Measurements from ENCODE around the gene PKN2.
"Not testable (repeated sequence)": the region's sequence is repeated elsewhere in the genome, so short reads cannot be mapped to it uniquely, and the experiment has no call there.

The PKN2 gene

DNA sequence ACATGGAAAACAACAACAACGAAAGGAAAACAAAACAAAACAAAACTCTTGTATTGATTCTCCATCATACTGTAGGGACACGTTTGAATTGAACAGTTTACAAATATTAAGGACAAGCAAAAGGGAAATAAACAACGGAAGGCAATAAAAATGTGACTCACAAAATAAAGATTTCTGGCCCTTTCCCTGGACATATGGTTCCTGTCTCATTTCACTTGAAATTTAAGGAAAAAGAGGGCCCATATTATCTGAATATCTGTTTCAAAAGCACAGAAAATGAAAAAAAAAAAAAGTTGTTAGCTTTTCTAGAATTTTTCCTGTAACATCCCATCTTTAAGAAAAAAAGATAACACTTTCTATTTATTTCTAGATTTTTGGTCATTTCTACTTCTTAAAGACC lies 3.6 kb upstream of the PKN2 start:
- DNase-seq (ENCODE audit: low spot score), result no peak

DNA sequence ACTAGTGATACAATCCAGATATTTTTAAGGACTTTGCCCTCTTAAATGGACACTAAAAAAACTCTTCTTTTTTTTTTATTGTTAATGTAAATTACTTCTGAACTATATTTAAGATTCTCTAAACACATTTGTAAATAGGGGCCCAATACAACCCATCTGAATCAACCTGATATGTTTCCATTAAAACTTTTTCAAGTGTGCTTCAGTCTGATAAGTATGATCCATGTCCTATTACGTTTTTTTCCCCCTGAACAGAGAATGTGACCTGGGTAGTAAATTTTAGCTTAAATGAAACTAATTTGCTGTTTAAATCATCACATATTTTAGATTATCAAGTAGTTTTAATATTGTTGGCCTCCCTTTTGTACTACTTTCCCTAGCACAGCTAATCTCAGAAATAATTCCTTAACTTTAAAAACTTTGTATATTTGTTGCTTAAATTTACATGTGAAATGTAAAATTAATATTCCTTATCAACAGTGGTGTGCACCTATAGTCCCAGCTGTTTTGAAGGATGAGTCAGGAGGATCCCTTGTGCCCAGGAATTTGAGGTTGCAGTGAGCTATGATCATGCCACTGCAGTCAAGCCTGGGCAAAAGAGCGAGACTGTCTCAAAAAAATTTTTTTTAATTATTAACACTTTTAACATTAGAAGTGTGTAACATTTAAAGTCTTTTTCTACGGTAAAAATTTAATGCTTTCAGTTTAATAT lies 3.0 kb upstream of the PKN2 start:
- peak; percentile 70 for DNase-seq (ENCODE audit: low spot score)

DNA sequence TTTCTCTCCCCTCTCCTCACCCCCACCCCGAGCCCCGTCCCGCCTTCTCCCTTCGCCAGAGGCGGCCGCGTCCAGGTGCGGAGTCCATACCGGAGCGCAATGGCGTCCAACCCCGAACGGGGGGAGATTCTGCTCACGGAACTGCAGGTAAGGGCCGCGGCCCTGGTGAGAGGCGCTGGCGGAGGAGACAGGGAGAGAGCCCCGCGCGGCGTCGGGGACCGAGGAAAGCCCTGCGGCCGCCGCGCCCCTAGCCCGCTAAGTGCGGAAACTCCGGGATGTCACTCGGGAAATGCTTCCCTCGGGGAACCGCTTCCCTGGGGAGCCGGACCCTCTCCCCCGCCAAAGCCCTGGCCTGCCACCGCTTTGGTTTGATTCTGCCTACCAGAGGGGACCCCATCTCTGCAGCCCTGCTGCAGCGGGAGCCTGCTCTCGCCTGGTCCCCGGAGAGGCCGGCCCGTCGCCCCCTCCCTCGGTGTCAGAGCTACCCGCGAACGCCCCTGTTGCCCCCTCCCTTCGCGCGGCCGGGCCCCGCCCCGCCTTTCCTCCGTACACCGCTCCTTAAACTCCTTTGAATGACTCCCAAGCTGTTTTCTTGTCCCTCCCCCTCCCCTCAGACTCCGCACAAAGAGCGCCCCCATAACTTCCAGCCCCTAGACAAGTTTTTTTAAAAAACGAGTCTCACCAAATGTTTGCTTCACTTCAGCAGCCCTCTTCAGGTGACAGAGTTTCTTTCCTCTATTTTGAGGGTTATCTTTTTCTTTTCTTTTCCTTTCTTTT lies 597 bp downstream of the PKN2 start:
- peak; percentile 49 for DNase-seq (ENCODE audit: low spot score)

DNA sequence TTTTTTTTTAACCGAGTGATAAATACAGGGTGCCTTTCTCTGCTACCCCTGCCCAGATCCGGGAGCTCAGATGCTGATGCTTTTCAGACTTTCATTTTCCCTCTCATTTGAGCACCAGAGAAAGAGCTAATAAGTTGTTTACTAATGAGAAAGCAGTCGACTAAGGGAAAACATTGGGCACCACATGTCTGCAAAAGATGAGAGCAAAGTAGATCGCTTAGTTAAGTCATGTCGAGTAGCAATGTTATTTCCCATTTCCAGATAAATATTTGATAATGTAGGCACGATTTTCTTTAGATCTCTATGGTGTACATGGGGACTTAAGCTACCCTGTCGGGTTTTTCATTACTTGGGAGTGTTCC lies 1.2 kb downstream of the PKN2 start:
- DNase-seq (ENCODE audit: low spot score), result peak; percentile 36

DNA sequence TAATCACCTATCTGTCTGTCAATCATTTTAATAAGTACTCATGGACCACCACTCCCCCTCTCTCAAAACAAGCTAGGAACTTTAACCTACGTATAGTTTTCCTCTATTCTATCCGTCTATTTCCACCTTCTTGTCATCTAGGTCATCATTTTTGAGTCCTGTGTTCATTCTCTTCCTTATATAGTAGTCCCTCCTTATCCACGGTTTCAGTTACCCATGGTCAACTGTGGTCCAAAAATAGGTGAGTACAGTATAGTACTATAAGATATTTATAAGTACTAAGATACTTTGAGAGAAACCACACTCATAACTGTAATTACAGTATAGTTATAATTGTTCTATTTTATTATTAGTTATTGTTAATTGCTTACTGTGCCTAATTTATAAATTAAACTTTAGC lies 7.5 kb downstream of the PKN2 start:
- DNase-seq (ENCODE audit: low spot score), result no peak

DNA sequence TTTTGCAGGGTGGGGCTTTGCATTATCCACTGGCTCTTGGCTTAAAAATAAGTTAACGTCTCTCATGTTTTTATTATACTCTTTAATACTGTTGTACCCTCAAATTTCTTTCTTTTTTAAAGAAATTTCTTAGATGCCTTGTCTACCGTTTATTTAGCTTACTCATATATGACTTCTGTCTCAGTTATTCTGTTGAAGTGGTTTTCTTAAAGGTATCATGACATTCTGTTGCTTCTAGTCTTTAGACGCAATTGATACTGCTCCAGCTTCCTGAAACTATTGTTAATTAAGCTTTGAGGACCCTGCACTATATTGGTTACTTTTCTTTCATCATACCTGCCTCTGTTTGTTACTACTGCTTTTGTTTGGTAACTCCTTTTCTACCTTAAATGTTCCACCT lies 11.7 kb downstream of the PKN2 start:
- DNase-seq (ENCODE audit: low spot score), result no peak

DNA sequence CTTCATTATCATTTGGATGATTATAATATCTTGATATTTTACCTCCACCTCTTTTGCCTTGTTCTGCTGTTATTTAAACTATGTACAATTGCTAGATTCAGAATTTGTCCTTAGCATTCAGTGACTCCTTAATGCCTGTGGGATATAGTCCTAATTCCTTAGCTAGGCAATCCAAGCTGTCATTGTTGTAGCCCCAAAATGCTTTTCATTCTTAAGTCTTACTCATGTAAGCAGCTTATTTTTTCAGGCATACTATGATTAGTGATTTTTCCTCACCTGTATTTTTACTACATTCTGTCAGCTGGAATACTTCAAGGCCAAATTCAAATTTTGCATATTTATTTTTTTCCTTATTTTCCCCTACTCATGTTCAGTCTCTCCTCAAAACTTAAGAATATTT lies 13.4 kb downstream of the PKN2 start:
- DNase-seq (ENCODE audit: low spot score), result no peak

DNA sequence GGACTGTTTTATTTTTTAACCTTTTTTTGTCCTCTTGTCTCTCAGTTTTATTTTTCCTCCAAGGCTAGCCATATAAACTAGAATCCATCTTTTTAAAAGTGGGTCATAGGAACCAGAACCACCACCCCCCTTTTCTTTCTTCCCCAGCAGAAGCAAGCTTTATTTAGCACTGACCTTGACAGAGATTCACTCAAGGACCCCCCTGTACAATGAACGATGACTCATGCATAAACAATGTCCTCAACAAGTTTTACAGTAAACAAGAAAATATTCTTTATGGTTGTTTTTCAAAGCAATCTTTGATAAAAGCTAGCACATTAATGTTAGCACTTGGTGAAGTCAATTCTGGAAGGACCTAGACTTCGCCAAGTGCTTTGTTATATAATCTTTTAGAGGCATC lies 14.1 kb downstream of the PKN2 start:
- no peak for DNase-seq (ENCODE audit: low spot score)

DNA sequence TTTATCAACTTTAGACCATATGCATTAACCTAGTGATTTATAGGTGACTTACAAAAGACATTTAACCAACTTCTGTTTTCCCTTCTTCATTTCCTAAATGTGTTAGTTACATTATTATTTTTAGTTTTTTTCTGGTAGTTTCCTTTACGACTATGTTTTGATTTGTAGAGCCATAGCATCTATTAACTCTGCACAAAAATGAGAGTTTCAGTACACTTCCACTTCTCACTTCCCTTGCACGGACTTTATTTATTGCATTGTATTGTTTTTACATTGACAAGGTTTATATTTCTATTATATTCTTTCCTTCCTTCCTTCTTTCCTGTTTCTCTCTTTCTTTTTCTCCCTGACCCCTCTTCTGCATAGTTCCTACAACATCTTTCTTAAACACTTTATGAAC lies 14.7 kb downstream of the PKN2 start:
- no peak for DNase-seq (ENCODE audit: low spot score)

DNA sequence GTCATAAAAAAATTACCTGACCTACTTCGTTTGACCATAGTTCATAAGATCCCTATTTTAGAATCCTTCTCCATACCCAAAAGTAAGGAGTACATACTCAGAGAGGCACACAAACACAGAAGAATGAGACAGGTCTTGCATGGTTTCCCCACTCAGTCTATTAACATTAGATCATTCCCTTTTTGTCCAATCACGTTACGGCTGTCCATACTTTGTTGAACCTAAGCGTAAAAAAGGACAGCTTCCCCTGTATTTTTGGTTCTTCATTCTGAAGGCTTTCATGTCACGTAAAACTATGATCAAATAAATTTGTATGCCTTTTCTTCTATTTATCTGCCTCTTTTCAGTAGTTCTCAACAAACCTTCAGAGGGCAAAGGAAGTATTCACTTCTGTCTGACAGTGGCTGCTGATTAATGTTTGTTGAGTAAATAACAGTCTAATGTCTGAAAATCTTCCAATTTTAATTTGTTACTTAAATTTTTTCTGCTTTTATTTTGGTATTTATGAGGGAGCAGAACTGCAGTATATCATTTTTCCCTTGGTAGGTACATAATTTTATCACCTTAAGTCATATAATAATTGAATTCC lies 16.4 kb downstream of the PKN2 start:
- no peak for DNase-seq (ENCODE audit: low spot score)

DNA sequence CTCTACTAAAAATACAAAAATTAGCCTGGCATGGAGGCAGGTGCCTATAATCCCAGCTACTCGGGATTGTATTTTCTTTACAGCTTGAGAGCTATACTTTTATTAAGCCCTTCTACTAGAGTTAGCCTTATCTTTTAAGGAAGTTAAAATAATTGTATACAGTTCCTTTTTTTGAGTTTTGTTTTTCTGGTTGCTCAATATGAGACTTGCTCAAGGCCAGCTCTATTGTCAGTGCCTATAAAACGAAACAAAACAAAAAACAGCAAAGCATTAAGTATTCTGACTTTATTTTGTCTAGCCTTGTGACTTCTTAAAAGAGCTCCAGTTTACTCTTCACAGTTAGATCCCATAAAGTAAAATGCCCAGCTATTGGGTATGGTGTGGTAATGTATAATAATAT lies 17.2 kb downstream of the PKN2 start:
- no peak for DNase-seq (ENCODE audit: low spot score)

DNA sequence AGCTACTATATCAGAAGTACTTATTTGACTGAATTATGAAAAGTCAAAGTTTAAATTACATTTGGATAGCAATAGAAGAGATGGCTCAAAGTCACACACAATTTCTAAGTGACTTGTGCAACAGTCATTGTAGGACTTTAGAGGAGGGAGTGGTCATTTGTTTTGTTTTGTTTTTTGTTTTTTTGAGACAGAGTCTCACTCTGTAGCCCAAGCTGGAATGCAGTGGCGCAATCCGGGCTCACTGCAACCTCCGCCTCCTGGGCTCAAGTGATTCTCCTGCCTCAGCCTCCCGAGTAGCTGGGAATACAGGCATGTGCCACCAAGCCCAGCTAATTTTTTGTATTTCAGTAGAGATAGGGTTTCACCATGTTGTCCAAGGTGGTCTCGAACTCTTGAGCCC lies 17.7 kb downstream of the PKN2 start:
- not testable (repeated sequence) for DNase-seq (ENCODE audit: low spot score)

DNA sequence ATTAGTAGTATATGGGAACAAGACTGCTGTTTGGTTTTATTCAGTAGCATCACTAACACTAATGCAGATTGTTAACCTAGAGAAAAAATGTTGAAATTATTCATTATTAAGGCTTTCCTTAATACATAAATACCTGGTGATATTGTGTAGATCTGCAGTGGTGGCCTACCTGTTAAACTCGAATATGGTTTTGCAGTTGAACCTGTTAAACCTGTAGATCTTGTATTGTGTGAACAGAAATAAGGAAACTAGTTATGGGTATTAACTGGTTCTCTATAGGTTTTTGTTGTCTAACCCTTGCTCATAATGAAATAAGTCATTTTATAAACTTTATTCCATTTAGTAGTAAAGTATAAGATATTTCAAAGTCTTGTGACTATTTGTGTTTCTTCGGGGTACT lies 23.9 kb downstream of the PKN2 start:
- no peak for DNase-seq (ENCODE audit: low spot score)

DNA sequence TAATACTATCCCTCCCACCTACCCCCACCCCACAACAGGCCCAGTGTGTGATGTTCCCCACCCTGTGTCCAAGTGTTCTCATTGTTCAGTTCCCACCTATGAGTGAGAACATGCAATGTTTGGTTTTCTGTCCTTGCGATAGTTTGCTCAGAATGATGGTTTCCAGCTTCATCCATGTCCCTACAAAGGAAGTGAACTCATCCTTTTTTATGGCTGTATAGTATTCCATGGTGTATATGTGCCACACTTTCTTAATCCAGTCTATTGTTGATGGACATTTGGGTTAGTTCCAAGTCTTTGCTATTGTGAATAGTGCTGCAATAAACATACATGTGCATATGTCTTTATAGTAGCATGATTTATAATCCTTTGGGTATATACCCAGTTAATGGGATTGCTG lies 28.8 kb downstream of the PKN2 start:
- not testable (repeated sequence) for DNase-seq (ENCODE audit: low spot score)

DNA sequence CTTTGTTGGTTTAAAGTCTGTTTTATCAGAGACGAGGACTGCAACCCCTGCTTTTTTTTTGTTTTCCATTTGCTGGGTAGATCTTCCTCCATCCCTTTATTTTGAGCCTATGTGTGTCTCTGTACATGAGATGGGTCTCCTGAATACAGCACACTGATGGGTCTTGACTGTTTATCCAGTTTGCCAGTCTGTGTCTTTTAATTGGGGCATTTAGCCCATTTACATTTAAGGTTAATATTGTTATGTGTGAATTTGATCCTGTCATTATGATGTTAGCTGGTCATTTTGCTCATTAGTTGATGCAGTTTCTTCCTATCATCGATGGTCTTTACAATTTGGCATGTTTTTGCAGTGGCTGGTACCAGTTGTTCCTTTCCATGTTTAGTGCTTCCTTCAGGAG lies 32.5 kb downstream of the PKN2 start:
- not testable (repeated sequence) for DNase-seq (ENCODE audit: low spot score)

DNA sequence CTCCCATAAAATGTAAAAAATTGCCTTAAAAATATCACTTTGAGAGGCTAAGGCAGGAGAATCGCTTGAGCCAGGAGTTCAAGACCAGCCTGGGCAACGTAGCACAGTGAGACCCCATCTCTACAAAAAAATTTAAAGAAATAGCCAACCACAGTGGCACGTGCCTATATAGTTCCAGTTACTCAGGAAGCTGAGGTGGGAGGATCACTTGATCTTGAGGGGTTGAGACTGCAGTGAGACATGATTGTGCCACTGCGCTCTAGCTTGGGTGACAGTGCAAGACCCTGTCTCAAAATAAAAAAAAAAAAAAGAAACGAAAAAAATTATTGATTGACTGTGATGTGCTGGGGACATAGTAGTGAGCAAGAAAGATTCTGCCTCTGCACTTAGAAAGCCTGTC lies 38.4 kb downstream of the PKN2 start:
- no peak for DNase-seq (ENCODE audit: low spot score)

DNA sequence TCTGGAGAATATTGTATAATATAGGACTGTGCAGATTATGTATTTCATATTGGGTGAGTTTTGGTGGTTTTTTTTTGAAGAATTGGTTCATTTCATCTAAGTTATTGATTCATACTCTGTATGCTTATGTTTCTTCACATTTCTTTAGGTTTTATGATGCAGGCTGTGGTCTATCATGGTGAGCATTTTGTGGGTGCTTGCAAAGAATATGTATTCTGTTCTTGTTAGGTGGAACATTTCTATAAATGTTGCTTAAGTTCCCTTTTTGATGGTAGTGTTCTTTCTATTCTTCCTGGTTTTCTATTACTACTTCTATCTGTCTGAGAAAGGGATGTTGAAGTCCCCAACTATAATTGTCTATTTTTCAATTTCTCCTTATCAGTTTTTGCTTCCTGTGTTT lies 42.6 kb downstream of the PKN2 start:
- no peak for DNase-seq (ENCODE audit: low spot score)

DNA sequence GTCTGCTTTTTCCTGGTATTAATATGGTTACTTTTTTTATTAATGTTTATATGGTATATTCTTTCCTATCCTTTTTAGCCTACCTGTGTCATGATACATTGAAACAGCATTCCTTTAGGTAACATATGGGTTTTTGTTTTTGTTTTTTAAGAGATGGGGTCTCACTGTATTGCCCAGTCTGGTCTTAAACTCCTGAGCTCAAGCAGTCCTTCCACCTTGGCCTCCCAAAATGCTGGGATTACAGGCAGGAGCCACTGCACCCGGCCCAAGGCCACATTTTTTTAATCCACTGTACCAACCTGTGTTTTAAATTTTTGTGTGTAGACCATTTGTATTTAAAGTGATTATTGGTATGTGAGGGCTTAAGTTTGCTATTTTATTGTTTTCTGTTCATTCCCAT lies 43.1 kb downstream of the PKN2 start:
- no peak for DNase-seq (ENCODE audit: low spot score)

DNA sequence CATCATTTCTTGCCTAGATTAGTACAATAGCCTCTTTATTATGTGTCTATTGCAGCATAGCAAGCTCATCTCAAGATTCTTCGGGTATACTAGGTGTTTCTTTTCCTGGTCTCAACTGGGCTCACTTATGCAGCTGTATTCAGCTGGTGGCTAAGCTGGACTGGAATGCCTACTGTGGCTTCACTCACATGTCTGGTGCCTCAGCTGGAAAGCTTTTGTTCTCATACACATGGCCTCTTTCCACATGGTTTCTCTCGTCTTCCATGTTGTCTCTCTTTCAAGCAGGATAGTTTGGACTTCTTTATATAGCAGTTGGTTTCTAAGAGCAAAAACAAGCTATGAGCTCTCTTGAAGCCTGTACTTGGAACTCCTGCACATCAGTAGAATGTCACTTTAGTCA lies 45.2 kb downstream of the PKN2 start:
- no peak for DNase-seq (ENCODE audit: low spot score)

DNA sequence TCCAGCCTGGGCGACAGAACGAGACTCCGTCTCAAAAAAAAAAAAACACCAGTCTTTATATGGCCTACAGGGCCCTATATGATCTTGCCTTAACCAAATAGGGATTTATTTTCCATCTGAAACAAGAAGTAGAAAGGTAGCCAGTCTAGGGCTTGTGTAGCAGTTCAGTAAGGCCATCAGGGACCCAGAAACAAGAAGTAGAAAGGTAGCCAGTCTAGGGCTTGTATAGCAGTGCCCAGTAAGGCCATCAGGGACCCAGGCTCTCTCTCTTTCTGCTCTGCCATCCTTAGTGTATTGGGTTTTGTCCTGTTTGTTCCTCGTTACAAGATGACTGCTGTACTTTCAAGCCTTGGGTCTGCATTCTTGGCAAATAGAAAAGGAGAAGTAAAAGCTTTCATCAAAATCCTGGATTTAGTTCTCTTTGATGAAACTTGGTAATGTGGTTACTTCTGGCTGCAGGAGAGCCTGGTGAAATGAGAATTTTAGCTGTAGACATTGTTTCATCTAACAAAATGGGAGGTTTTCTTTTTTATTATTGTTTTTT lies 46.1 kb downstream of the PKN2 start:
- DNase-seq (ENCODE audit: low spot score), result no peak

DNA sequence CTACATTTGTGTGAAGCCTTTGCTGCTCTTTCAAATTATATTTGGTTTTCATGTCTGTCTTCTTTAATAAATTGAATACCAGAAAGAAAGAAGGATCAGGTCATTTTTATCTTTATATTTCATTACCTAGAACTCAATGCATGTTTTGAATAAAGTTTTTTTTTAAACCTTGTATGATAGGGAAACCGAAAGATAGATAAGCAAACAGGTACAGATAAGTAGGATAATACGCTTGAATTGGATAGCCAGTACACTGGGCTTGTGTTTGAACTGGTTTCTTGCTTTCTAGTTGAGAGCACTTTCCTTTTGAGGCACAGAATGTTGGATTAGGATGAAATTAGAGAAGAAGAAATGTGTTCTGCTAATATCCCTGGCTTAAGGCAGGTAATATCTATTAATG lies 46.9 kb downstream of the PKN2 start:
- DNase-seq (ENCODE audit: low spot score), result no peak

DNA sequence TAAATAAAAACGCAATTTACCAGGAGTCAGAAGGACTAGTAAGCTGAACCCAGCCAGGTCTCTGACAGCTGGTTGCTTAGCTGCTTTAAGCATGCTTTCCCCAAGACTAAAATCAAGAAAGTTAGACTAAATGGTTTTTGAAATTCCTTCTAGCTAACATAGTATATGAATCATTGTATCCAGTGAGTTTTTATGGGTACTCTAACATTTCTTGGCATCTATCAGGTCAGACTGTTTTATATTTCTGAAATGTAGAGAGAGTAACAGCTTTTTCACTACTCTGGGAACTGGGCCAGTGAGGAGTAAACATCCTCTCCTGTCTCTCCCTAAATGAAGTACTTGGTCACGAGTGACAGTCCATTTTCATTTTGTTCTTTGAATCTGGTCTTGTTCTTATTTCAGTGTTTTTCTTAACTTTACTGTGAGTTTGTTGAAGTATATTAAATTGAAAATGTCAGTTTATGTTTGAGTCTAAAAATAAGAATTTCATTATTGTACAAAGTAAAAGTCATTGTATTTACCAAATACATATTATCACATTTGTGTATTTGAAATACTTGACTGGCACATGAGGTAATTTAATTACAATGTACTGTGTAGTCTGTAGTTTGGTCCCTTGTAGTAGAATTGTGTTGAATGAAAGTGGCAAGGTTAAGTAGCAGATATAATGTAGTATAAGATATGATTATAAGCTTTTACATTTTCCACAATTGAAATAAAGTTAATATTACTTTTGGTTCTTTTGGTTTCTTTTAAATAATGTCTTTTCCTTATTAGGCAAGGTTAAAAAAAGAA lies 47.6 kb downstream of the PKN2 start:
- DNase-seq (ENCODE audit: low spot score), result peak; percentile 56

All from hematopoietic multipotent progenitor cell treated with erythropoietin and hydrocortisone succinate and interleukin-3 and kit ligand, for 15 days (in vitro differentiated cells).